Measurements from ENCODE around the gene GNB1L. TPM values are rescaled to one million over a fixed set of nuclear protein-coding genes. Genes with fewer than 3 reads are reported as not detected.

The GNB1L gene
- total RNA-seq, 1 donor from 2014 or later, result 11.5 TPM

DNA sequence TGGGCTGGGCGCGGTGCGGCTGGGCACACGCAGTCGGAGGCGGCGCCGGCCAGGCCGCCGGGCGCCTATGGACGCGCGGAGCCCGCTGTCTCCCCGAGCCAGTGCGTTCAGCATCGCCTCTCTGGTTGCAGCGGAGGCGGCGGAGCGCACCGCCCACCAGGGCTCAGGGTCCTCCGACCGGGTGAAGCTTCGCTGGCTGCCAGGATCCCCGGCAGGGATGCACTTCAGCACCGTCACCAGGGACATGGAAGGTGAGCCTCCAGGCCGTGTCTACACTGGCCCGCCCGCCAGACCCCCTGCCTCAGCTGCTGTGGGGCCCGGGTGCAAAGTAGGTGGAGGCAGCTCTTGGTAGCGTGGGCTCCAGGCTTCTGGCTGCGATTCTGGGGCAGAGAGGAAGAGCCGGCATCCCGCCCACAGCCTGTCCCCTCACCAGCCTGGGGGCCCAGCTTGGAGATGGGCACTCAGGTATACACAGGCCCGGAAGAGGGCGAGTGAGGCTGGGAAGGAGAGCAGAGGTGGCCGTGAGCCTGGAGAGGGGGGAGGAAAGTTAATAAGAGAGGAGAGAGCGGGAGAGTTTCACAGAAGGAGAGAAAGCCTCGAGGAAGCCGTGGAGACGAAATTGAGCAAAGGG lies 95.1 kb downstream of the GNB1L start:
- no peak overlapping the region for H3K4me3 ChIP-seq (ENCODE audit: low read depth, low read length)
- TF ChIP-seq, protein P1, sequence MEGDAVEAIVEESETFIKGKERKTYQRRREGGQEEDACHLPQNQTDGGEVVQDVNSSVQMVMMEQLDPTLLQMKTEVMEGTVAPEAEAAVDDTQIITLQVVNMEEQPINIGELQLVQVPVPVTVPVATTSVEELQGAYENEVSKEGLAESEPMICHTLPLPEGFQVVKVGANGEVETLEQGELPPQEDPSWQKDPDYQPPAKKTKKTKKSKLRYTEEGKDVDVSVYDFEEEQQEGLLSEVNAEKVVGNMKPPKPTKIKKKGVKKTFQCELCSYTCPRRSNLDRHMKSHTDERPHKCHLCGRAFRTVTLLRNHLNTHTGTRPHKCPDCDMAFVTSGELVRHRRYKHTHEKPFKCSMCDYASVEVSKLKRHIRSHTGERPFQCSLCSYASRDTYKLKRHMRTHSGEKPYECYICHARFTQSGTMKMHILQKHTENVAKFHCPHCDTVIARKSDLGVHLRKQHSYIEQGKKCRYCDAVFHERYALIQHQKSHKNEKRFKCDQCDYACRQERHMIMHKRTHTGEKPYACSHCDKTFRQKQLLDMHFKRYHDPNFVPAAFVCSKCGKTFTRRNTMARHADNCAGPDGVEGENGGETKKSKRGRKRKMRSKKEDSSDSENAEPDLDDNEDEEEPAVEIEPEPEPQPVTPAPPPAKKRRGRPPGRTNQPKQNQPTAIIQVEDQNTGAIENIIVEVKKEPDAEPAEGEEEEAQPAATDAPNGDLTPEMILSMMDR (conservative IDR thresholded peaks at IDR 0.05; ENCODE audit: low read depth, low read length), result no peak
- no peak for DNase-seq (ENCODE audit: low read depth)

DNA sequence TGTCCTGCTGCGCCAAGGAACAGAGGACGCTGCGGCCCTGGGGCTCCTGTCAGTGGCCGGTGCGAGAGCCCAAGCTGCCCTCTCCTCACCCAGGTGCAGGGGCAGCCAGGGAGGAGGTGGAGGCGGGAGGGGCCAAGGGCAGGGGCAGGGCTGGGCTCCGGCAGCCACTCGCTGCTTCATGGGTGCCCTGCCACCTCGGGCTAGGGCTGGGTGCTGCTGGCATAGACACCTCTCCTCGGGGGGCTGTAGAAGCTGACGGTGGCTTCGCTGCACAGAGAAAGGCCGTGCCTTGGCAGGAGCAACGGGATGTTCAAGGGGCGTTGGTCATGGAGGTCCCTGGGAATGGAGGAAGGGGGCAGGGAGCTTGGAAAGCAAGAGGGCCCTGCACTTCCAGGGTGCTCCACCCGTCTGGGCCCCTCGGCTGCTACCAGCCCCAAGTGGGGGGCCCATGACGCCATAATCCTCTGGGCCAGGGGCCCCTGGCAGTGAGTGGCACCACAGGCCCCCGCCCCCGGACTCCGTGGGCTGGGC lies 95.7 kb downstream of the GNB1L start:
- no peak overlapping the region for H3K4me3 ChIP-seq (ENCODE audit: low read depth, low read length)
- TF ChIP-seq, protein P1 (conservative IDR thresholded peaks at IDR 0.05; ENCODE audit: low read depth, low read length), result no peak
- no peak for DNase-seq (ENCODE audit: low read depth)

DNA sequence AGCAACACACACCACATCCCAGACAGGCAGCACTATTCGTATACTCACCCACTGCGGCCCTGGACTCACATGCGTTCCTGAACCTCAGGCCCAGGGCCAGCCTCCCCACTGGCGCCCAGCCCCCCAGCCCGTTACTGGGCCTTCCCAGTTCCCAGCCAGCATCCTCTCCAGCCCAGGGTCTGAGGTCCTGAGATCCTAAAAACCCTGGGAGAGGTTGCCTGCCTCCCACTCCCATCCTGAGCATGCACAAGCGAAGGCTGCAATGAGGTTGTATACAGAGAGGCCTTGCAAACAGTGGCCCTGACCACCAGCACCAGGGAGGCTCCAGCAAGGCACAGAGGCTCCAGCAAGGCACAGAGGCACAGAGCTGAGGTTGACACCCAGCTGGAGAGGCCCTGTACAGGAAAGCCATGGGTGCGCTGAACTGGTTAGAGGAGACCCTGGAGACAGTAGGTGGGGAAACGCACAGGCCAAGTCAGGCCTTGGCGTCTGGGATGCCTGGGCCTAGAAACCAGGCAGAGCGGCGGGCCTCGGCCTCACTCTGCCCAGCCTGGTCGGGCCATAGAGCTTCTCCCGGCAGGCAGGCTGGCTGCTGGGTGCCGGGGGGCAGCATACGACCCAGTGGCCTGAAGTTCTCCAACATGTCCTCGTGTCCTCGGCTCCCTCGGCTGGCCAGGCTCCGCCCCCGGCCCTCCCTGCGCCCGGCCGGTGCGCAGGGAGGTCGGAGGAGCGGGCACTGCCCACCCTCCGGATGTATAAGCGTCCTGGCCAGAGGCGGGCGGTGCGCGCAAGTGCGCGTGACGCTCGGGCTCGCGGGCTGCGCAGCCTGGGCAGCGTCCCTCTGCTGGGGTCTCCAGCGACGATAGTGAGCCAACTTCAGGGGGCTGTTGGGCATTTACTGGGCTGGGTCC lies 96.4 kb downstream of the GNB1L start:
- H3K4me3 ChIP-seq (ENCODE audit: low read depth, low read length), result no peak overlapping the region
- TF ChIP-seq, protein P1 (conservative IDR thresholded peaks at IDR 0.05; ENCODE audit: low read depth, low read length), result no peak

DNA sequence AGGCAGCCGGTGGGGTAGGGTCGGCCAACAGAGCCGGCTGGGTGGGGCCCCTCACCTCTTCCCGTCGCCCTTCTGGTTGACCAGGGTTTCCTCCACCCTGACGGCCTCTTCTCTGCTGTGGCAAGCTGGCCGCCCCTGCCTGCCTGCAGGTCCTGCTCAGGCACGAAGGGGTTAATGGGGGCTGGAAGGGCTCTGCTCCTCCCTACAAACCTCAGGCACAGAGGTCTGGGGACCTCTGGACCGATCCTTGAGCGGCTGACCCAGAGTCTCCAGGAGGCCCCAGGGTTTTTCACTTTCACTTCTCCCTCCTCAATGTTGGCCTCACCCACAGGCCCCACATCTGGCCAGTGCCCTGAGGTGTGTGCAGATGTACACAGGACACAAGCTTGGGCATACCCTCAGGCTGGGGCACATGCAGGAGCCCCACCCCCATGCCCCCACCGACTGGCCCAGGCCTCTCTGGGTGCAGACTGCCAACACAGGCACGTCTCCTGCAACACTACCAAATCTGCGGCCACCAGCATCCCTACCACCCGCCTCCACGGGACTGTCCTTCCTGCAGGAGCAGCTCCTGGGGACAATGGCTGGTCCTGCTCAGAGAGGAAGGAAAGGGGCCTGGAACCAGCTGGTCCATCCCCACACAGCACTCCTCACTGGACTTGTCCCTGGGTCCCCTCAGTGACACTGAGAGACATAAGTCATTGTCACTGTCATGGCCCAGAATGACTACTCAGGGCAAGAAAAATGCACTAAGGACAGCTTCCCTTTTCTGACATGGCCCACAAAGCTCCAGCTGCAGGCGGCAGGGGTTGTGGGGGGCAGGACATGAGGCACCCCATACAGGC lies 97.3 kb downstream of the GNB1L start:
- H3K4me3 ChIP-seq (ENCODE audit: low read depth, low read length), result peak overlapping the region; percentile 6
- TF ChIP-seq, protein P1 (conservative IDR thresholded peaks at IDR 0.05; ENCODE audit: low read depth, low read length), result no peak
- no peak for DNase-seq (ENCODE audit: low read depth)

More for the DNA sequence above, 96.4 kb downstream of the GNB1L start:
- DNase-seq (ENCODE audit: low read depth), result no peak

DNA sequence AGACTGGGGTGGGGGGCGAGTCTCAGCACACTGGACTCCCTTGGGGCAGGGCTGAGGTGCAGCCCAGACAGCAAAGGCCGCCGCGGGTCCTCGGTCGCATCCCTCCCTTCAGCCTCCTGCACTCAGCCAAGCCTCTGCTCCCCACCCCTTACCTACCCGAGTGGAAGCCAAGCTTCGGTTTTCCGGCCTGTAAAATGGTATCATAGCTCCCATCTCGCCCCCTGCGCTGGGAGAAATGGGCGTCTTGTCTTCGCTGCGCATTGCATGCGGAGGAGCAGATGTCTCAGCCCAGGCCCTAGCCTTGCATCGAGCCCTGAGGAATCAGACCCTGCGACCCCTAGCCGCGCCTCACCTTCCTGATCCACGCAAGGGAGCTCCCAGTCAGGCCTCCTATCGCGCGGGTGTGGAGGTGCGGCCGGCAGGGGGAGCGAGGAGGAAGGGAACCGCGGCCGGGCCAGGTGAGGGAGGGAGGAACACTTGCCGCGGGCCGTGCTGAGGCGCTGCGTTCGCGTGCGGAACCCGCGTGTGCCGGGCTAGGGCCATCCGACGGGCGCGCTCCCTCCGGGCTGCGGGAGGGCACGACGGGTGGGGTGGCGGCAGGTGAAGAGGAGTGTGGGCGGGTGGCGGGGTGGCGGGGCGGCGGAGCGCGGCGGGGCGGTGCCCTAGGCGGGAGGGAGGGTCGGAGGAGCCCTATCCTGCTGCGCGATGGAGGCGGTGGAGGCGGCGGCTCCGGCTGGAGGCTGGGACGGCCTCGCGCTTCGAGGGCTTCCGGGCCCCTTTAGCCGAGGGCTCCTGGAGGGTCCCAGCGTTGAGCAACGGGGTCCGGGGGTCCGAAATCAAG lies 98.2 kb downstream of the GNB1L start:
- no peak for DNase-seq (ENCODE audit: low read depth)
- H3K4me3 ChIP-seq (ENCODE audit: low read depth, low read length), result no peak overlapping the region

More for the DNA sequence above, 98.2 kb downstream of the GNB1L start:
- TF ChIP-seq, protein P1 (conservative IDR thresholded peaks at IDR 0.05; ENCODE audit: low read depth, low read length), result peak; percentile 58
